ENCODE data around the gene FAM193A. TPM values are rescaled to one million over a fixed set of nuclear protein-coding genes. Genes with fewer than 3 reads are reported as not detected.
"Not testable (repeated sequence)": the region's sequence is repeated elsewhere in the genome, so short reads cannot be mapped to it uniquely, and the experiment has no call there.

The FAM193A gene
- total RNA-seq, 1 donor from 2014 or later = 29.2 TPM

DNA sequence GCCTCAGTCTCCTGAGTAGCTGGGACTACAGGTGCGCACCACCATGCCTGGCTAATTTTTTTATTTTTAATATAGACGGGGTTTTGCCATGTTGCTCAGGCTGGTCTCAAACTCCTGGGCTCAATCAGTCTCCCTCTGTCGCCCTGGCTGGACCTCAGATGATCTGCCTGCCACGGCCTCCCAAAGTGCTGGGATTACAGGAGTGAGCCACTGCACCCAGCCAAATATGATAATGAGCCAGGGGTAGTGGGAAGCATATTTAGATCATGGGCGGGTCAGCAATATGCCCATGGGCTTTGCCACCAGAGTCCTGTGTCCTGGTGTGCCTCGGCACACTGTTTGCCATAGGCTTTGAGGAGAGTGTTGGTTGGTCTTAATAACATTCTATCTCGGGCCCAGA is 71.8 kb downstream of the FAM193A start:
- DNase-seq (ENCODE audit: low read depth) = no peak

DNA sequence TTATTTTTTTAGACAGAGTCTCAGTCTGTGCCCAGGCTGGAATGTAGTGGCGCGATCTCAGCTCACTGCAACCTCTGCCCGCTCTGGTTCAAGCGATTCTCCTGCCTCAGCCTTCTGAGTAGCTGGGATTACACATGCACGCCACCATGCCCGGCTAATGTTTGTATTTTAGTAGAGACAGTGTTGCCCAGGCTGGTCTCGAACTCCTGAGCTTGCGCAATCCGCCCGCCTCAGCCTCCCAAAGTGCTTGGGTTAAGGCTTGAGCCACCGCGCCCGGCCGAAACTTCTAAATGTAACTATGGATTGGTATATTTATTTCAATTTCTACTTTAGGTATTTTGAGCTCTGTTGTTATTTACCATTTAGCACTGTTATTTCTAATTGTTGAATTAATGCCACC is 79.4 kb downstream of the FAM193A start:
- DNase-seq (ENCODE audit: low read depth) = no peak

DNA sequence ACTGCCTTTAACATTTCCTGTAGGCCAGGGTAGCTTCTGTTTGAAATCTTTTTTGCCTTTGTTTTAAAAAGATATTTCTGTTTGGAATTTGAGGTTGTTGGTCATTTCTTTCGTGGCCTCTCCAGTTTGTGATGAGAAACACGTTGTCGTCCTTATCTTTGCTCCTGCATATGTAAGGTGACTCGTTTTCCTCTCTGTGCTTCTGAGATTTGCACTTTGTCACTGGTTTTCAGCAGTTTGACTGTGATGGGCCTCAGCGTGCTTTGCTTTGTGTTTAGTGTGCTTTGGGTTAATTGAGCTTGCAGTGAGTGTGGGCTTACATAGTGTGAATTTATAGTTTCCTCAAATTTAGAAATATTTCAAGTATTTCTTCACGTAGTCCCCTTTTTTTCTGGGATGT is 81.5 kb downstream of the FAM193A start:
- no peak for DNase-seq (ENCODE audit: low read depth)

DNA sequence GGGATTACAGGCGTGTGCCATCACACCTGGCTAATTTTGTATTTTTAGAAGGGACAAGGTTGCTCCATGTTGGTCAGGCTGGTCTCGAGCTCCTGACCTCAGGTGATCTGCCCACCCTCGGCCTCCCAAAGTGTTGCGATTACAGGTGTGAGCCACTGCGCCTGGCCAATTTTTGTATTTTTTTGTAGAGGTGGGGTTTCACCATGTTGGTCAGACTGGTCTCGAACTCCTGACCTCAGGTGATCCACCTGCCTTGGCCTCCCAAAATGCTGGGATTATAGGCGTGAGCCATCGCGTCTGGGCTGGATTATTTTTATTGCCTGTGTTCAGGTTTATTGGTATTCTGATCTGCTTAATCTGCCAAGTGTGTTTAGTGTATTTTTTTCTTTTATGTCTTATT is 82.3 kb downstream of the FAM193A start:
- DNase-seq (ENCODE audit: low read depth) = not testable (repeated sequence)

DNA sequence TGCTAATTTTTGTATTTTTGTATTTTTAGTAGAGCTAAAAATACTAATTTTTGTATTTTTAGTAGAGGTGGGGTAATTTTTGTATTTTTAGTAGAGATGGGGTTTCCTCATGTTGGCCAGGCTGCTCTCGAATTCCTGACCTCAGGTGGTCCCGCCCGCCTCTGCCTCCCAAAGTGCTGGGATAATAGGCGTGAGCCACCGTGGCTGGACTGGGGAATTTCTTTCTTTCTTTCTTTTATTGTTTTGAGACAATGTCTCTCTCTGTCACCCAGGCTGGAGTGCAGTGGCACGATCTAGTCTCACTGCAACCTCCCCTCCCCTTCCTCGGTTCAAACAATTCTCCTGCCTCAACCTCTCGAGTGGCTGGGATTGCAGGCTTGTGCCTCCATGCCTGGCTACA is 83.0 kb downstream of the FAM193A start:
- no peak for DNase-seq (ENCODE audit: low read depth)

DNA sequence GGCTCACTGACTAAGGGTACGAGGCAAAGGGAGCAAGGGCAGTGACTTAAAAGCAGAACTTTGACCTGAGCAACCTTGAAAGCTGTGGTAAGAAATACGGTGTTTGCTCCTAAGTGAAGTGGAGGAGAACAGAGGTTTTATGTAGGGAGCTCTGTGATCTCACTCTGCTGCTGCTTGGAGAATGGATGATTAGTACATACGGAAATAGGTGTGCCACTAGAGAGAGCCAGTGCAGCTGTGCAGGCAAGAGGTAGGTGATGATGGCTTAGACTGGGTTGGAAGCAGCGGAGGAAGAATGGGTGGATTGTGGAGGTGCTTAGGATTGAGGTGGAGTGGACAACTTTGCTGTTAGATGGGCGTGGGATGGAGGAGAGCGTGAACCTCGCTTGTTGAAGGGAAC is 85.0 kb downstream of the FAM193A start:
- no peak for DNase-seq (ENCODE audit: low read depth)

DNA sequence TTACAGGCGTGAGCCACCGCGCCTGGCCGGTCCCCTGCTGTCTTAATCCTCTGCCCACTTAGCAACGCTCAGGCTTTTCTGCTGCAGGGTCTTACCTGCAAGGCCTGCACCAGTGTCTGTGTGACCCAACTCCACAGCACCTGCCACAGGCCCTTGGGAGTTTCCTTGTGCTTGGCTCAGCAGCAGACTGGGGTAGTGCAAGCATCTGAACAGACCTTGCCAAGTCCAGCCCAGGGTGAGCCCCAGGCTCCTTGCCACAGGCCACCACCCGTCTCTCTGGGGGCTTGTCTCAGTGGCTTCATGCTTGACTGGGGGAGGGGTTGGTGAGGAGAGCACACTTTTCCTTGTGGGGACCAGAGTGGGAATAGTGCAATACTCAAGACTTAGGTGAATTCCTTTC is 87.0 kb downstream of the FAM193A start:
- DNase-seq (ENCODE audit: low read depth) = no peak

DNA sequence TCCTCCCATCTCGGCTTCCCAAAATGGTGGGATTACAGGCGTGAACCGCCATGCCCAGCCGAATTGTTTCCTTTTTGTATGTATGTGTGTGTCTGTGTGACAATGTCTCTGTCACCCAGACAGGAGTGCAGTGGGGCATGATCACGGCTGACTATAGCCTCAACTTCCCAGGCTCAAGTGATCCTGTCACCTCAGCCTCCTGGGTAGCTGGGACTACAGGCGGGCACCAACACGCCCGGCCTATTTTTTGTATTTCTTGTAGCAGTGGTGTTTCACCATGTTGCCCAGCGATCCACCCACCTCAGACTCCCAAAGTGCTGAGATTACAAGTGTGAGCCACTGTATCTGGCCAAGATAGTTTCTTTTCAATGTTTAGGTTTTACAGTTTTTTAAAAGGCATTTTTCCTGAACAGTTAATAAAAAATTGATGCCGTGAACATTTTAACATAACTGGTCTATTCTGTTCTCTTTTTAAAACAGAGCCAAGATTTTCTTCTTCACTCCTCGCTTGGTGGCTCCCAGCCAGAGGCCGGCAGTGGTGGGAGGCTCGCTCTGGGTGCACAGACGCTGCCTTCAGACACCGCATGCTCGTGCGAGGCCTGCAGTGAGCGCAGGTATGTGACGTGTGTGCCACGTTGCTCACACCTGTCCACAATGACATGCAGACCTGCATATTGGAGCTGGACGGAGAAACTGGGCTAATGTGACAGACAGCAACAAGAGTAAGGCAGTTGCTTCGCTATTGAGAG is 88.5 kb downstream of the FAM193A start:
- DNase-seq (ENCODE audit: low read depth) = no peak

DNA sequence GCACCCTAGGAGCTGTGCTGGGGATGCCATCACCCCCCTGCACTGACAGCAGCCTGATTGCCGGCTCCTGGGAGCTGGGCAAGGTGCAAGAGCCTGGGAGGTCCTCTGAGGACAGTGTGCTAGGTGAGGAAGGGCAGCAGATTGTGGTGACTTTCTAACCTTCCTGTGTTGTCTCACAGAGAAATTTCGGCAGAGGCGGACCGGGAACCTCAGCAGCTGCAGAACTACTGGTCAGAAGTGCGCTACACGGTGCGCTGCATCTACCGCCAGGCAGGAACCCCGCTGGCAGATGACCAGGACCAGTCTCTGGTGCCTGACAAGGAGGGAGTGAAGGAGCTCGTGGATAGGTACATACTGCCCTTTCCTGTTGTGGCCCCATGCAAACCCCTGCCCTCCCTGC is 89.8 kb downstream of the FAM193A start:
- DNase-seq (ENCODE audit: low read depth) = no peak

DNA sequence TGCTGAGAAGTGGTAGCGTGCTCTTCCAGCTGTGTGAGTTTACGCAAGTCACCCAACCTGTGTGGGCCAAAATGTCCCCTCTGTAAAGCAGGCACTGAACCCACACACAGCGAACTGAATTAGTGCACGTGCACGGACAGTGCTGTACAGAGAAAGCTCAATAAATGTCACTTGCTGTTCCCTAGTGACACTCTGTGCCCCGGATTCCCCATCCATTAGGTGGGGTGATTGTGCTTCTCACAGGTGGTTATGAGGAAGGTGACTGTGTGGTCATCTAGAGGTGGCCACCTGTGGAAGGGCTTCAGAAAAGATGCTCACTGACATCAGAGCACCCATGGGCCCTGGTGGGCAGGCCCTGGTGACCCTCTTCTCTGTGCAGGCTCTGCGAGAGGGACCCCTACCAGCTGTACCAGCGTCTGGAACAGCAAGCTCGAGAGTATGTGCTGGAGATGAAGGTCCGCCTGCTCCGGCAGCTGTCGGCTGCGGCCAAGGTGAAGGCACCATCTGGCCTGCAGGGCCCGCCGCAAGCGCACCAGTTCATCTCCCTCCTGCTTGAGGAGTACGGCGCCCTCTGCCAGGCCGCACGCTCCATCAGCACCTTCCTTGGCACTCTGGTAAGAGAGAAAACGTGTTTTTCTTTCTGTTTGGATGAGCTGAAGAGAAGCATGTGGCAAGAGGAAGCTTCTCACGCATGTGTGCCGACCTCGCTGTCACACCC is 94.3 kb downstream of the FAM193A start:
- DNase-seq (ENCODE audit: low read depth) = no peak

DNA sequence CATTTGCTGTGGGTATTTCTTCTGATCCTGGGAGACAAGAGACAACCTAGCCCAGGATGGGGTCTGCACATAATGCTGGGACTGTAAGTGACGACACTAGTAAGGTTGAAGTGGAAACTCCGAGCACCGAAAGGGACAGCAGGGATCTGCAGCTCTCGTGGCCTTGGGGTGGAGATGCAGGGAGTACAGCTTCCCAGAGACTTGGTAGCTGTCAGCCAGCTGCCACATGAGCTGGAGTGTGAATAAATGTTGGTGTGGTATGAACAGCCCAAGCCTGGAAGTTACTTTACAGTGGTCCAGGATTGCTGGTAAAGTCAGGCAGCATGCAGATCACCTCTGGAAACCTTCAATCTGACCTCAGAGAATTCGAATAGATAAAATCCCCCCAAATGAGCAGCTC is 97.6 kb downstream of the FAM193A start:
- DNase-seq (ENCODE audit: low read depth) = no peak

DNA sequence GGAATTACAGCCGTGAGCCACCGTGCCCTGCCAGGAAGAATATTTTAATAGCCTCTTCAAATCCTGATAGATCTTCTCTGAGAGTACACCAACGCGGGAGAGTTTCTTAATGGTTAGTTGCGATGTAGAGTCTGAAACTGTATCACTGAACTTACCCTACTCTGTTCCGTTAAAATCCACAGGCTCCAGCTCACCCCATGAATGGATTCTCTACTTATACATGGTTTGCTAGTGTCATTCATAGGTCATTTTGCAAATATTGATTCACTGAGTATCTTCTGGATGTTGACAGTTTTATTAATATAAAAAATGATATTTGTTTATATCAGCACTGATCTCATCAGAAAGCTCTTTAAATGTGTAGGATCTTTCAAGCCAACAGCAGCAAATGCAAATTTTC is 99.9 kb downstream of the FAM193A start:
- DNase-seq (ENCODE audit: low read depth) = no peak

DNA sequence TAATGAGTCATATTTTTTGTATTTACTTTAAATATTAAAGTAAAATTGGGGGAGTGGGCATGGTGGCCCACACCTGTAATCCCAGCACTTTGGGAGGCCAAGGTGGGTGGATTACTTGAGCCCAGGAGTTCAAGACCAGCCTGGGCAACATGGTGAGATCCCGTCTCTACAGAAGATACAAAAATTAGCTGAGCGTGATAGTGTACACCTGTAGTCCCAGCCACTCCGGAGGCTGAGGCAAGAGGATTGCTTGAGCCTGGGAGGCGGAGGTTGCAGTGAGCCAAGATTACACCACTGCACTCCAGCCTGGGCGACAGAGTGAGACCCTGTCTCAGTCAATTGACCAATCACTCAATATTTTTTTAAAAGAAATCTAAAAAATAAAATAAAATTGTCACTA is 100.5 kb downstream of the FAM193A start:
- DNase-seq (ENCODE audit: low read depth) = not testable (repeated sequence)

DNA sequence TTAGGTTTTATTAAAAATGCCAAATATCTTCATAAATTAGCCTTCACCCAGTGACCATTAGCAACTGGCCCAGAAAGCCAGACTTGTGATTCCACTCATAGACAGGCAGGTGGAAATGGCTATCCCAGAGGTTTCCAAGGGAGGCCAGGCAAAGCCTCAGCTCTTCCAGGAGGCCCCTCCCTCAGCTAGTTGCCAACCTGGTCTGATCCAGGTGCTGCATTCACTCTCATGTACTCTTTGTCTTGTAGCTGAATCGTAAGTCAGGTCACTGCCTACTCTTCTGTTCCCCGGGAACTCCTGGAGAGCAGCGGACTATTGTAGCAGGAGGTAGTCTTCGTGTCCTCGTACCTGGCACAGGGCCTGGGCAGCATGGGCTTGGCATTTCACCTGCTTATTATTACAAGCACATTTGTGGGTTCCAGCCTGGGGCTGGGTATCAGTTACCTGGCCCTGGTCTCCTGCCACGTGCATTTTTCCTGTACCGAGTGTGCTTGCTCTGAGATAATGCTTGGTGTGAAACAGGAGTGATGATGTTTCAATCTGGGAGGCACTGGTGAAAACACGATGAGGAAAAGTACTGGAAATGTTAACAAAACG is 101.6 kb downstream of the FAM193A start:
- no peak for DNase-seq (ENCODE audit: low read depth)

DNA sequence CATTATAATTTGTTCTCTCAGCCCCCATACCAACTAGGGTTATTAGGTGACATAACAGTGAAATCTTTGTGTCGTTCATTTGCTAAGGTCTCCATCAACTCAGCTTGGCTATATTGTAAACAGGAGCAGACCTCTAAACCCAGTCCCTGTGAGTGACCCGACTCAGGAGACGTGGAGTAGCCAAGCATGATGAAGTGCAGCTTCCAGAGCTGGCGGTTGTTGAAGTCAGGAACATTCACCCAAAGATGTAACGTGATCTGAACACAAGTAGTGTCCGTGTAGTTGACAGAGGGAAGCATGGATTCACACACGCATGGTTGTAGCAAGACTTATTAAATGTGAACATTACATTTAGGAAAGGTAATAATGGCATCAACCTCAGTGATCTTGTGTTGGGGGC is 102.3 kb downstream of the FAM193A start:
- no peak for DNase-seq (ENCODE audit: low read depth)

DNA sequence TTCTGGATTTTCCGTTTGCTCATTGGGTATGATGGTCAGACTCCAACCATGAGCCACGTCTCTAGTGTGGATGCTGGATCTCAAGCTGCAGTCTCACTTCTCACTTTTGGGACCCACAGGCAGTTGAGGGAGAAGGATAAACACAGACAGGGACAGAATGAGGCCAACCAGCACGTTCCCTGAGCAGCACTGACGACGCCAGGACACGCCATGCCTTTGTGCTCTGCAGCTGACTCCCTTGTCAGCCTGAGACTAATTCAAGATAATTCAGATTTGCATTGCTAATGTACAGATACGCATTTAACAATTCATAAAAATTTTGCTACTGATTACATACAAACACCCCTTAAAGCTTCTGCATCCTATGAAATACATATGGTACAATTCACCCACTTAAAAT is 106.5 kb downstream of the FAM193A start:
- DNase-seq (ENCODE audit: low read depth) = no peak

DNA sequence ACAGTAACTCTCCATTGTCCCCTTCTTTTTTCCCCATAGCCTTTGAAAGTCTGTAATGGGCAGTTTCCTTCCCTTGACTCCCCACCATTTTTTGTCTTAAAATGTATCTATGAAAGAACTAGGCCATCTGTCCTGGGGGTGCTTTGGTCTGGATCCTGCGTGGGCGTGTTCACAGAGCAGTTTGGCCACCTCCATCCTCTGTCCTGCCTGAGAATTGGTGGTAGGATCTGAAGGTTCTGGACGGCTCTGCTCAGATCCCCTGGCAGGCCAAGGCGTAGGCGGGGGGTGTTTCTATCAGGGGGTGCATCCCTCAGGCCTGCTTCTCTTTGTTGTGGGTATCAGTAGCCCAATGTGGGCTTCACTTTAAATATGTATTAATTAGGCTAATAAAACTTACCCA is 107.1 kb downstream of the FAM193A start:
- no peak for DNase-seq (ENCODE audit: low read depth)

DNA sequence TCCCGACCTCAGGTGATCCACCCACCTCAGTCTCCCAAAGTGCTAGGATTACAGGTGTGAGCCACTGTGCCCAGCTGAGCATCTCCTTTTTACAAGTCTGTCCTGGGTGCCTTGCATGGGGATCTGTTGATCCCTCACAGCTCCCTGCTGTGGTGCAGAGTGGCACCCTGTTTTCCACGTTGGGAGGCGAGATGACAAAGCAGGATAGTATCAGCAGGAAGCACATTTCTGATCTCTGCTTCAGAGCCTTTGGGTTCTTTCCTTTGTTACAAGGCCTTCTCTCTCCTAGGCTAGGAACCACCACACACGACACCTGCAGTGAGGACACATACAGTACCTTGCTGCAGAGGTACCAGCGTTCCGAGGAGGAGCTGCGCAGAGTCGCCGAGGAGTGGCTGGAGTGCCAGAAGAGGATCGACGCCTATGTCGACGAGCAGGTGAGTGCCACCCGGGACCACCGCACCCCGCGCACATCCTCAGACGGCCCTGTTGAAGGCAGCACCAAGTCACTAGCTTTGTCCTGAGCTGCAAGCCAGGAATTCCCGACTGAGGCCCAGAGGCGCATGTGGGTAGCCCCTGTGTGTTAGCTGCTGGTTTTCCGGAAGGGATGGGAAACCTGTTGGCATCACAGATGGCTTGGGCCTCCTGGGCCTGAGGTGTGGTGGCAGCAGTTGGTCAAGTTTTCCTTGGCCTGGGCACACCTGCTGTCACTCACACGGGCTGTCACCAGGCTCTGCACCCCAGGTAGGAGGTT is 110.1 kb downstream of the FAM193A start:
- DNase-seq (ENCODE audit: low read depth) = no peak

DNA sequence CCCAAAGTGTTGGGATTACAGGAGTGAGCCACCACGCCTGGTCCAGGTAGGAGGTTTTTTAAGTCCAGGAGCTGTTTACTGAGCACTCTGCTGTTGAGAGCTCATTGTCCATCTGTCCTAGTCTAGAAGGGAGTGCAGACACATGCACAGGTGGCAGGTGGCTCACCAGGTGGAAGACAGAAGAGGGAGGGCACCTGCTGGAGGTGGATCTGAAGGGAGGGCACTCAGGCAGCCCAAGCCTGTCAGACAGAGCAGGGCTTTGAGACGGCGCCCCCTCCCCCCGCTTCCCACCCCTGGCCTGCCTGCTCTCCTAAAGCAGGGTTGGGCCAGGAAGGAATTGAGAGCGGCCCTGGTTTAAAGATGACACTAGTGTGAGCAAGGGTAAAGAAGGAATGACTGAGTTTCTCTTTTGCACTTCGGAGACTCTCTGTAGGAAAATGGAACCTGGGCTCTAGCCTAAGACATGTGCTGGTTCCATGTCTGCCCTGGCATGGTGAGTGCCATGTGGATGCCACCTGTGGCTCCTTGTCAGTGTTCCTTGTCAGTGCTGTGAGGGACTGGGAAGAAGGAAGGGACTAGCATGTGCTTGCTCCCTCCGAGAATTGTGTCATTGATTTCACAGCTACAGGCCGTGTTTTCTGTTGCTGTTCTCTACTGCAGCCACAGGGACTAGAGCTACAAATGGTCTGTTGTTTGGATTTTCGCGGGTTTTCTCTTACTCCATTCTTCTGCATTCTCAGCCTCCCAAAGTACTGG is 111.1 kb downstream of the FAM193A start:
- DNase-seq (ENCODE audit: low read depth) = no peak

DNA sequence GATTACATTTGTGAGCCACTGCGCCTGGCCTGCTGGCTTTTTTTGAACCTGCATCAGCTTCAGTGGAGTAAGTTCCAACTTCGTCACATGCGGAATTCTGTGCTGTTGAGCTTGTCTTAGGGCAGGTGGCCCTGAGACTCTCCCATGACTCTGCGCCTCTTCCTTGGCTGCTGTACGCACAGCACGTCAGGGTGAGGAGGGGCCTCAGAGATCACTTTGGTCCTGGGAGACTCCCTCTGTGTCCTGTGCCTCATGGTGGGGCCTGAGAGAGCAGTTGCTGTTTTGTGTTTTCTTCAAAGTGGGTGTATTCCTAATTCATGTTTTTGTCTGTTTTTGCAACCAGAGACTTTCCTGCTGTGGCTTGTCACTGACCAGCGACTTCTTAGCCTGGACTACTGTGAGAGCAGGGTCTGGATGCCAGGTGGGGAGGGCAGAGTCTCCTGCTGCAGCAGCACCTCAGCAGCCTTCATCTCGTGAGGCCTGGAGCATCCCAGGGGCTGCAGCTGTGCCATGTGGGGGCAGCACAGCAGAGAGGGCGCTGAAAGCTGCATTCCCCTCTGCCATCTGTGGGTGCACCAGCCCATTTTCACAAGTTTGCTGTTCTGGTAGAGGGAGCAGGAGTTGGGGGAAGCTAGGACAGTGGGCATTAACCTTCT is 111.8 kb downstream of the FAM193A start:
- no peak for DNase-seq (ENCODE audit: low read depth)

DNA sequence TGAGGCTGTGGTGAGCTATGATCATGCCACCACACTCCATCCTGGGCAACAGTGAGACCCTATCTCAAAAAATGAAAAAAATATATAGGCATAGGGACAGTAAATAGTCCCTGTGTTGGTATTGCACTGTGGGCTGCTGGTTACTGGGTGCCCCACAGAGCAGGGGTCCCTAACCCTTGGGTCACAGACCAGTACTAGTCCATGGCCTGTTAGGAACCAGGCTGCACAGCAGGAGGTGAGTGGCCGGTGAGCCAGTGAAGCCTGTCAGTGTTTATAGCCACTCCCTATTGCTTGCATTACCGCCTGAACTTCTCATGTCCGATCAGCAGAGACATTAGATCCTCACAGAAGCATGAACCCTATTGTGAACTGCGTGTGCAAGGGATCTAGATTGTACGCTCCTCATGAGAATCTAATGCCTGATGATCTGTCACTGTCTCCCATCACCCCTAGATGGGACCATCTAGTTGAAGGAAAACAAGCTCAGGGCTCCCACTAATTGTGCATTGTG is 113.2 kb downstream of the FAM193A start:
- no peak for DNase-seq (ENCODE audit: low read depth)
